HG02763 (cell line): ENCODE data around the gene DNAJC8.

Source experiments
- ATAC-seq: cut with Tn5 transposase; IDR thresholded peaks from one replicate; pipeline ENCODE4 v1.9.1; 2021; ENCODE audit warnings: mild to moderate bottlenecking, moderate library complexity; ENCODE audit not compliant: unreplicated experiment

Gene DNAJC8

DNA sequence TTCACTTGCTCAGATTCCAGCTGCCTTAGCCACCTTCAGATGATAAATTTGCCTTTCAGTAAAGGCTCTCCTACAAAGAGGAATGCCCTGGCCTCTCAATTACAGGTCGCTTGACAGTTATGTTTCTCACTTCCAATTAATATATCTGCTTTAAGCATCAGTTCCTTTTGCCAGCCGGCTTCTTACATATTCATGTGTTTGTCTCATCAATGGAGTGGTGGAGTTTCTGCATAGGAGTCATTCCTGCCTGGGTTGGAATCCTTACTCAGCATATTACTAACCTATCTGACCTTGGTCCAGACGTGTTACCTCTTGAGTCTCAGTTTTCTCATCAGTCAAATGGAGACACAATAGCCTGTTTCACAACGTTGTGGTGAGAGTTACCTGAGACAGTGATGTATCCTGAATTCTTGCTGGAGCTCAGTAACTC is 17.1 kb upstream of the DNAJC8 start:
- no peak for ATAC-seq

DNA sequence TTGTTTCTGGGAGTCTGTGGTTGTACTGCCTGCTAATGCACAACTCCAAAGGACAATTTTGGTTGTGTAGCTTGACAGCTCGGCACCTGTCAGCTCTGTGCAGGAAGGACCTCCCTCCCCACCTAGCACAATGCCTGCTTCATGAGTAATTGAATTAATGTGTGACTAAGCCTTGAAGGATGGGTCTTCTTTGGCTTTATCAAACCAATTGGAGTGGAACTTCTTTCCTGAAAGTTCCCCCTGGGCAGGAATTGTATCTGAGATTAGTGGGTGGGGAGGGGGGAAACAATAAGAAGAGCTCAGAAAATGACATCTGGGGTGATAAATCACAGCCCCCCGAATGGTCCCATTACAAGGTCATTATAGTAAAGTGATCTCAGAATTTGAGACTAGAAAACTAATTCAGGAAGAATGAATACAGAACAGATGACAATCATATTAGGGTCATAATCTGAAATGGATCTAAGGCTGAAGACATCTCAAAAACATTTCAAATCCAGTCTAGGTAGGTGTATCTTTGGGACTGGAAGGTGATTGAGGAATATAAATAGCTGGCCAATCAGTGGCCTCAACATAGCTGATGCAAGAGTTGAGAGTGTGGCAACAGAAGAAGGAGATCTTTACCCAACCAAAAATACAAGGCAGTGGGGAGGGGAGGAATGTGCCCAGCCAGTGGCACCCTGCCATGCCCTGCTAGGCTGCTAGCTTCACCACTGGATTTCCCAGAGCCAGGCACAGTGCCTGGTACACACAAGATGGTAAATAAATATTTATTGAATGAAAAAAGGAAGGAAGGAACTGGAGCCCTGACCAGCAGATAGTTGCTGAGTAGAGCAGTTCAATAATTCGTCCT is 16.4 kb upstream of the DNAJC8 start:
- ATAC-seq: no peak

- no peak for ATAC-seq
Observed at GRCh38 chr1:28248273-28249012, 15.6 kb upstream of the DNAJC8 start.

DNA sequence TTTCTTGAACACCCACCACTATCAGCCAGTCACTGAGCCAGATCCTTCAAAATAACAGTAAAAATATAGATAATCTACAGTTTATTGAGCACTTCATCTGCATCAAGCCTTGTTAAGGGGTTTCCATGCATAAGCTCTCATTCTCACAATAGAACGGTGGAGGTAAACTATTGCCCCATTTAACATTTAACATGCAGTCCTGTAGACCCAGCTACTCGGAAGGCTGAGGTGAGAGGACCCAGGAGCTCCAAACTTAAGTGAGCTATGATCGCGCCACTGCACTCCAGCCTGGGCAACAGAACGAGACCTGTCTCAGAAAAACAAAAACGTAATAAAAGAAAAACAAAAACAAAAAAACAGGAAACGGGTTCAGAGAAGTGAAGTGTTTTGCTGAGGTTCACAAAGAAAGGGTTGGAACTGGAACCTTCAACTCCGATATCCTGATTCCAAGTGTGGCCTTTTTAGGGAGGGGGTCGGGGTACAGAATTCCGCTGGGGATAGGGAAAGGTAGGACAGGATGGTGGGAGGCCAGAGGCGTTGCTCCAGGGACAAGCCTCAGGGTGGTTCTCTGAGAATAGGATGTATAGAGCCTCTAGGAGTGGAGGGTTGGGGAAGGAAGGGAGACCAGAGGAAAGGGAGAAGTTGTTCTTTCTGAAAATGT is 14.9 kb upstream of the DNAJC8 start:
- ATAC-seq: no peak

- ATAC-seq: no peak
Observed at GRCh38 chr1:28246427-28246832, 13.6 kb upstream of the DNAJC8 start.

- no peak for ATAC-seq
Observed at GRCh38 chr1:28244549-28245251, 11.9 kb upstream of the DNAJC8 start.

- ATAC-seq: no peak
Observed at GRCh38 chr1:28243685-28244311, 11.0 kb upstream of the DNAJC8 start.

DNA sequence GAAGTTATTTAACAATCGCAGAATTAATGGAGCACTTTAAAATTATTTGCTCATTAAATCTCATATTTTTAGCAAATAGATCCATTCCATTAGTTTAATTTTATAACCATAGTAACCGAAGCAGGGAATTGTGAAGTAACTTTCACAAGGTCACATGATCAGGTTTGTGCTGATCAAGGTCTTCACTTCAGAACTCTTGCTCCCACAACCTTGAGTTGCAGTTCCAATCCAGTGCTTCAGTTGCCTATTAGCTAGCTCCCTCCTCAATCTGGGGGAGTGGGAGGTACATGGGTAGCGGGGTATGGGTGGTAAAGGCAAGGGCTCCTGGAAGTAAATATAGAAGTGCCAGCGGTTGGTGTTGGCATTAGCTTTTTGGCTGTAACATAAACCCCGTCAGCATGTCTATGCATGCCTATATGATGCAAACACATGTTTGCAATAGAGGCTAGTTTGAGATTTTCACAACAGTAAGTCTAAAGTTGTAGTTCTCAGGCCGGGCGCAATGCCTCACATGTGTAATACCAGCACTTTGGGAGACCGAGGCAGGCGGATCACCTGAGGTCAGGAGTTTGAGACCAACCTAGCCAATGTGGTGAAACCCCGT is 8.9 kb upstream of the DNAJC8 start:
- no peak for ATAC-seq

GRCh38 chr1:28240024-28240423 is 7.2 kb upstream of the DNAJC8 start:
- ATAC-seq: no peak

DNA sequence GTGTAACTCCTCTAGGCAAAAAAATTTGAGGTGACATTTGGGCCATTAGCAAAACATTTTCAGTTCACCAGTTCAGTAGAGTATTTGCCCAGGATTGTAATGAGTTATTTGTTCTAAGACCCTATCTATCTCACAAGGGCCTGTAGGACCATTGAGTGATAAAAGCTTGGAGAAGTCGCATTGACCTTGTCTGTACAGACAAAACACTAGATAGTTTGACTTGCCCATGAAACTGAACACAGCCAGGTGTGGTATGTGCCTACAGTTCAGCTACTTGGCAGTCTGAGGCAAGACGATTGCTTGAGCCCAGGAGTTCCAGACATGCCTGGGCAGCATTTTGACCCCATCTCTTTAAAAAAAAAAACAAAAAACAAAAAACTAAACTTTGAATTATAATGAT is 6.2 kb upstream of the DNAJC8 start:
- no peak for ATAC-seq

GRCh38 chr1:28236656-28237322 is 4.0 kb upstream of the DNAJC8 start:
- no peak for ATAC-seq

- peak; percentile 92 for ATAC-seq
Observed at GRCh38 chr1:28235755-28236655, 3.2 kb upstream of the DNAJC8 start, which contains the start of gene ATP5IF1. ATP5IF1 (plus strand) TSS chr1:28236124; CDS start chr1:28236184, 60 bp downstream.

GRCh38 chr1:28233264-28233606 is 406 bp upstream of the DNAJC8 start:
- ATAC-seq: no peak

GRCh38 chr1:28229996-28230395 is 2.8 kb downstream of the DNAJC8 start:
- ATAC-seq: no peak

DNA sequence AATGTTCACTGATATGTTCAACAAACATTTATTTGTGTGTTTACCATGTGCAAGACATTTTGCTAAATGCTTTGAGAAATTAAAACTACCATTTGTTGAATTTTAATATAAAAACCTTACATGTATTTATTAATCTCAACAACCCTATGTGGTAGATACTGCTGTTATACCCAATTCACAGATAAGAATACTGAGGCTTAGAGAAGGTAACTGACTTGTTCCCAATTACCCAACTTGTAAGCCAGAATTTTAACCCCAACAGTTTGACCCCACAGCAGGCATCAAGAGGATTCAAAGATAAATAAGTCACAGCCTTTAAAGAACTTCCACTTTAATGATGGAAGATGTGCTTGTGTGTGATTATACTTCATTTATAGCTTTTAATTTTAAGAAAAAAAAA is 3.7 kb downstream of the DNAJC8 start:
- ATAC-seq: no peak

DNA sequence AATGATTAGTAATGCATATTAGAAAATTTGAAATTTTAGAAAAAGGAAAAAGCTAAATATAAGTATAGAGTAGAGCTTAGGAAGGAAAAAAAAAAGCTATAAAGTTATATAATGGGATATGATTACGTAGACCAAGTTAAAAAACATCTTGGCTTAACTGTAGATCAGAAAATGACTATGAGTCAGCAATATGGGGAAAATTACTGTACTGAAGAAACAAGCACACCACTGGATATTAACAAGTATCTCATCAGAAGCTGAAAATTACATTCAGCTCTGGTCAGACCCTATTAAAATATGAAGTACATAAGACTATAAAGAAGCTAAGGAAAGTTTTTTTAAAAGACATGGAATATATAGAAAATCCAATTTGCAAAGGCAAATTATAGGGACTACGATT is 19.5 kb downstream of the DNAJC8 start:
- no peak for ATAC-seq

GRCh38 chr1:28209700-28210099 is 23.1 kb downstream of the DNAJC8 start:
- ATAC-seq: no peak

- no peak for ATAC-seq
Observed at GRCh38 chr1:28208818-28209441, 23.9 kb downstream of the DNAJC8 start.
